ENCODE data around the gene GNAI3.

GRCh38 chr1:109522026-109522425 lies 26.4 kb upstream of the GNAI3 start:
- TF ChIP-seq CTCF (conservative IDR thresholded peaks at IDR 0.05; ENCODE audit: low read length): no peak
- TF ChIP-seq EZH2phosphoT487 (IDR thresholded peaks at IDR 0.05; ENCODE audit: borderline replicate concordance, low read depth, low read length): no peak

Data from OCI-LY7 (cell line).